ENCODE measurements around the gene C16orf89. TPM values are rescaled to one million over a fixed set of nuclear protein-coding genes. Genes with fewer than 3 reads are reported as not detected.
"Not testable (repeated sequence)": the region's sequence is repeated elsewhere in the genome, so short reads cannot be mapped to it uniquely, and the experiment has no call there.

C16orf89 gene
- total RNA-seq, 2 donors from 2014 or later: 2.6 to 17.1 TPM

GRCh38 chr16:5098221-5099159 lies 32.7 kb upstream of the C16orf89 start:
- intact Hi-C loops (cut with DNase I): not testable (repeated sequence)
- peak in 2 of 3 donors; percentile 40 to 41 for TF ChIP-seq POLR2A (IDR thresholded peaks at IDR 0.05)

GRCh38 chr16:5097470-5098220 lies 31.9 kb upstream of the C16orf89 start, which contains the start of gene EEF2KMT:
Gene EEF2KMT, minus strand, starts transcription at chr16:5097795. Its CDS starts 56 bp downstream, at chr16:5097739.
- peak; percentile 100 for ATAC-seq

More at GRCh38 chr16:5098221-5099159, 32.7 kb upstream of the C16orf89 start:
- H3K9me3 ChIP-seq; ATAC-seq; H3K27me3 ChIP-seq; H3K36me3 ChIP-seq (replicated peaks in 1 of 2; ENCODE audit: insufficient read depth in 1 of 2, low read depth in 2 of 2): not testable (repeated sequence)
- H3K4me3 ChIP-seq: peak overlapping the region; percentile 8 to 38
- WGBS, 2 donors: 1 to 5% methylated on average over 8 to 51 of the region's 67 CpGs
- peak overlapping the region; percentile 61 to 81 (median 75) for H3K27ac ChIP-seq
- DNase-seq: peak; percentile 70 to 79 (median 76)
- H3K4me1 ChIP-seq: peaks cover 16% of the 10 kb centered on the region

GRCh38 chr16:5097061-5097469 lies 31.3 kb upstream of the C16orf89 start:
- Histone ChIP-seq H3K4me1 (peaks cover 20% of the 10 kb centered on the region), H3K27ac (peak overlapping the region; percentile 48 to 81 (median 76)), H3K4me3 (peak overlapping the region; percentile 63 to 96)
- H3K27me3 ChIP-seq; H3K9me3 ChIP-seq; intact Hi-C loops (cut with DNase I); ATAC-seq; H3K36me3 ChIP-seq (replicated peaks in 1 of 2; ENCODE audit: insufficient read depth in 1 of 2, low read depth in 2 of 2): not testable (repeated sequence)
- peak; percentile 28 to 48 (median 40) for DNase-seq
- 0% methylated on average over 17 of the region's 23 CpGs; no CpG with 5 or more reads in 1 of the 2 donors for WGBS, 2 donors

More at GRCh38 chr16:5097470-5098220, 31.9 kb upstream of the C16orf89 start, which contains the start of gene EEF2KMT:
- Histone ChIP-seq H3K4me1 (peaks cover 16% of the 10 kb centered on the region), H3K27ac (peak within 1 kb of the TSS; percentile 61 to 81 (median 76)), H3K4me3 (peak within 1 kb of the TSS; percentile 63 to 96)
- whole genome bisulfite sequencing, 2 donors: 0 to 2% methylated on average over 9 to 55 of the region's 67 CpGs
- H3K9me3 ChIP-seq; intact Hi-C loops (cut with DNase I); H3K27me3 ChIP-seq; H3K36me3 ChIP-seq (replicated peaks in 1 of 2; ENCODE audit: insufficient read depth in 1 of 2, low read depth in 2 of 2): not testable (repeated sequence)
- peak; percentile 100 for DNase-seq
- peak in 1 of 3 donors; percentile 35 for TF ChIP-seq POLR2A (IDR thresholded peaks at IDR 0.05)

- H3K27ac ChIP-seq: peak overlapping the region in 3 of 4 donors; percentile 74 to 81 (median 79)
- not testable (repeated sequence) for ATAC-seq, H3K4me3 ChIP-seq
These were observed 30.8 kb upstream of the C16orf89 start for GRCh38 chr16:5096437-5097060.

GRCh38 chr16:5095145-5095830 lies 29.5 kb upstream of the C16orf89 start:
- DNase-seq; H3K27ac ChIP-seq; H3K36me3 ChIP-seq (replicated peaks in 1 of 2; ENCODE audit: insufficient read depth in 1 of 2, low read depth in 2 of 2); H3K27me3 ChIP-seq; ATAC-seq; H3K9me3 ChIP-seq; intact Hi-C loops (cut with DNase I); H3K4me3 ChIP-seq: not testable (repeated sequence)
- 79 to 87% methylated on average over 6 to 9 of the region's 11 CpGs for WGBS, 2 donors
- peaks cover 23% of the 10 kb centered on the region for H3K4me1 ChIP-seq

More at GRCh38 chr16:5096437-5097060, 30.8 kb upstream of the C16orf89 start:
- H3K9me3 ChIP-seq; DNase-seq; H3K27me3 ChIP-seq; H3K36me3 ChIP-seq (replicated peaks in 1 of 2; ENCODE audit: insufficient read depth in 1 of 2, low read depth in 2 of 2); intact Hi-C loops (cut with DNase I): not testable (repeated sequence)
- peaks cover 23% of the 10 kb centered on the region for H3K4me1 ChIP-seq
- 2 to 19% methylated on average over 5 to 7 of the region's 7 CpGs for WGBS, 2 donors

GRCh38 chr16:5093746-5094145 lies 28.0 kb upstream of the C16orf89 start:
- DNase-seq; H3K4me3 ChIP-seq; H3K27ac ChIP-seq; intact Hi-C loops (cut with DNase I); ATAC-seq; H3K27me3 ChIP-seq; H3K9me3 ChIP-seq; H3K36me3 ChIP-seq (replicated peaks in 1 of 2; ENCODE audit: insufficient read depth in 1 of 2, low read depth in 2 of 2): not testable (repeated sequence)
- WGBS, 2 donors: 73 to 83% methylated on average over 2 to 7 of the region's 11 CpGs
- H3K4me1 ChIP-seq: peaks cover 20% of the 10 kb centered on the region

- H3K27me3 ChIP-seq; intact Hi-C loops (cut with DNase I); H3K4me3 ChIP-seq; H3K9me3 ChIP-seq; DNase-seq; H3K36me3 ChIP-seq (replicated peaks in 1 of 2; ENCODE audit: insufficient read depth in 1 of 2, low read depth in 2 of 2); H3K27ac ChIP-seq; ATAC-seq: not testable (repeated sequence)
- 64 to 92% methylated on average over 7 to 9 of the region's 9 CpGs for WGBS, 2 donors
- H3K4me1 ChIP-seq: peaks cover 17% of the 10 kb centered on the region
These were observed 27.3 kb upstream of the C16orf89 start for GRCh38 chr16:5093081-5093480.

- H3K4me3 ChIP-seq; H3K36me3 ChIP-seq (replicated peaks in 1 of 2; ENCODE audit: insufficient read depth in 1 of 2, low read depth in 2 of 2); H3K27ac ChIP-seq; DNase-seq; ATAC-seq; H3K27me3 ChIP-seq; H3K9me3 ChIP-seq; intact Hi-C loops (cut with DNase I); H3K4me1 ChIP-seq: not testable (repeated sequence)
- WGBS, 2 donors: 82 to 86% methylated on average over 7 to 9 of the region's 9 CpGs
These were observed 24.8 kb upstream of the C16orf89 start for GRCh38 chr16:5090592-5090991.

- H3K4me3 ChIP-seq; H3K9me3 ChIP-seq; H3K36me3 ChIP-seq (replicated peaks in 1 of 2; ENCODE audit: insufficient read depth in 1 of 2, low read depth in 2 of 2); H3K27me3 ChIP-seq; H3K27ac ChIP-seq; ATAC-seq; intact Hi-C loops (cut with DNase I); DNase-seq; H3K4me1 ChIP-seq: not testable (repeated sequence)
- 81 to 88% methylated on average over 4 to 26 of the region's 26 CpGs for WGBS, 2 donors
These were observed 24.3 kb upstream of the C16orf89 start for GRCh38 chr16:5089911-5090555.

GRCh38 chr16:5088936-5089335 lies 23.2 kb upstream of the C16orf89 start:
- H3K4me3 ChIP-seq; DNase-seq; H3K36me3 ChIP-seq (replicated peaks in 1 of 2; ENCODE audit: insufficient read depth in 1 of 2, low read depth in 2 of 2); H3K27ac ChIP-seq; H3K27me3 ChIP-seq; intact Hi-C loops (cut with DNase I); H3K4me1 ChIP-seq; H3K9me3 ChIP-seq; ATAC-seq: not testable (repeated sequence)
- WGBS, 2 donors: 92 to 93% methylated on average over 8 to 17 of the region's 17 CpGs

Data from body of pancreas (tissue), 4 donors.